T-helper 9 cell (primary cell): ENCODE data around the gene ACAP3.
"Not testable (repeated sequence)": the region's sequence is repeated elsewhere in the genome, so short reads cannot be mapped to it uniquely, and the experiment has no call there.

Source experiments
- DNase-seq: peaks from one replicate; pipeline ENCODE4 v3.0.0-alpha.2; 2020

The ACAP3 gene

DNA sequence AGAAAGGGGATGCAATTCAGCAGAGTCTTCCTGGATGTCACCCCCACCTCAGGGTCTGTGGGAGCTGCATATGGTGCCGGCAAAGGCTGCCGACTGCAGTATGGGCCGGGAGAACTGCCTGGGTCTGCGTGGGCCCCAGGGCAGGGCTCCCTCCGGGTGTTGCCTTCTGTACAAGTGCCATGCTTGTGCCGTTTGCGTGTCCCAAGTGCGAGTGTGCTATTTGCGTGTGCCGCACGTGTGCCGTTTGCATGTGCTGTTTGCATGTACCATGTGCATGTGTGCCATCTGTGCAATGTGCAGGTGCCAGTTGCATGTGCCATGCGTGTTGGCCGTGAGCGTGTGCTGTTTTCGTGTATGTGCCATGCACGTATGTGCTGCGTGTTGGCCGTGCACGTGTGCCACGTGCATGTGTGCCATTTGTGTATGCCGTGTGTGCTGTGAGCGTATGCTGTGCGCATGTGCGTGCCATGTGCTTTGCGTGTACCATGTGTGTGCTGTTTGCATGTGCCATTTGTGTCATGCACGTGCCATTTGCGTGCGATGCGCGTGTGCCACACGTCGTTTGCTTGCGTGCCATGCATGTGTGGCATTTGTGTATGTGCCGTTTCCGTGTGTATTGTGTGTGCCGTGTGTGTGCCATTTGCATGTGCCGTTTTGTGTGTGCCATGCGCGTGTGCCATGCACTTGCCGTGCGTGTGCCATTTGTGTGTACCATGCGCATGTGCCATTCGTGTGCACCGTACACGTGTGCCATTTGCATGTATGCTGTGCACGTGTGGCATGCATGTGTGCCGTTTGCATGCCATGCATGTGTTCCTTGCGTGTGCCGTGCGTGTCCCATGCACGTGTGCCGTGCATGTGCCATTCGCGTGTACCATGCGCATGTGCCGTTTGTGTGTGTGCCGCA is 21.8 kb upstream of the ACAP3 start:
- DNase-seq, result no peak

DNA sequence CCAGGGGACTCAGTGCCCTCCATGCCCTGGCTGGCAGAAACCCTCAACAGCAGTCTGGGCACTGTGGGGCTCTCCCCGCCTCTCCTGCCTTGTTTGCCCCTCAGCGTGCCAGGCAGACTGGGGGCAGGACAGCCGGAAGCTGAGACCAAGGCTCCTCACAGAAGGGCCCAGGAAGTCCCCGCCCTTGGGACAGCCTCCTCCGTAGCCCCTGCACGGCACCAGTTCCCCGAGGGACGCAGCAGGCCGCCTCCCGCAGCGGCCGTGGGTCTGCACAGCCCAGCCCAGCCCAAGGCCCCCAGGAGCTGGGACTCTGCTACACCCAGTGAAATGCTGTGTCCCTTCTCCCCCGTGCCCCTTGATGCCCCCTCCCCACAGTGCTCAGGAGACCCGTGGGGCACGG is 20.5 kb upstream of the ACAP3 start:
- DNase-seq, result no peak

- no peak for DNase-seq
Observed at GRCh38 chr1:1327291-1327690, 19.6 kb upstream of the ACAP3 start.

GRCh38 chr1:1326075-1326605 is 18.4 kb upstream of the ACAP3 start:
- DNase-seq, result no peak

GRCh38 chr1:1325288-1326074 is 17.8 kb upstream of the ACAP3 start:
- DNase-seq, result no peak

DNA sequence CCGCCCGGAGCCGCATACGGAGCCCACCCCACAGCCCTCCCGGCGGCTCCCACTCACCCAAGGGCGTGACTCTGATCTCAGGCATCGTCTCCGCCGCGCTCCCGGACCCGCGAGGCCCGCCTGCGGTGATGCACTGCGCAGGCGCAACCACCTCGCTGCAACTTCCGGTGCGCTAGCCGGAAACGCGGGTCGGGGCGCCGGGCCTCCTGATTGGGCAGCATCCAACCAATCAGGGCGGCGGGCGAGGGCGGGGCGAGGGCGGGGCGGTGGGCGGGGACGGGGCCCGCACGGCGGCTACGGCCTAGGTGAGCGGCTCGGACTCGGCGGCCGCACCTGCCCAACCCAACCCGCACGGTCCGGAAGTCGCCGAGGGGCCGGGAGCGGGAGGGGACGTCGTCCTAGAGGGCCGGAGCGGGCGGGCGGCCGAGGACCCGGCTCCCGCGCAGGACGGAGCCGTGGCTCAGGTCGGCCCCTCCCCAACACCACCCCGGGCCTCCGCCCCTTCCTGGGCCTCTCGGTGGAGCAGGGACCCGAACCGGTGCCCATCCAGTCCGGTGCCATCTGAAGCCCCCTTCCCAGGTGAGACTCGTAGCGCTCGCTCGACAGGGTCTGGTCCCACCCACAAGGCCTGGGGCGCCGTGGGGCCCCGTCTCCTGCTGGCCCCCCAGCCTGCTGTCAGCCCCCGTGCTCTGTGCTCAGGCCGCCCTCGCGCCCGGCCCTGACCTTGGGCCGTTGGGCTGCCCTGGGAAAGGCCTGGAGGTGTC is 17.0 kb upstream of the ACAP3 start, which contains the start of the genes CPTP and INTS11:
CPTP (plus strand) TSS at position 279 of the 764 bp plus-strand sequence. CDS start 2,109 bp downstream, outside the sequence.
INTS11 (minus strand) TSS at position 137 of the 764 bp plus-strand sequence; CDS start at position 85, 52 bp downstream.
- peak; percentile 96 for DNase-seq

- DNase-seq, result no peak
Observed at GRCh38 chr1:1324084-1324523, 16.4 kb upstream of the ACAP3 start.

GRCh38 chr1:1322952-1323351 is 15.2 kb upstream of the ACAP3 start:
- no peak for DNase-seq

GRCh38 chr1:1322418-1322817 is 14.7 kb upstream of the ACAP3 start:
- no peak for DNase-seq

DNA sequence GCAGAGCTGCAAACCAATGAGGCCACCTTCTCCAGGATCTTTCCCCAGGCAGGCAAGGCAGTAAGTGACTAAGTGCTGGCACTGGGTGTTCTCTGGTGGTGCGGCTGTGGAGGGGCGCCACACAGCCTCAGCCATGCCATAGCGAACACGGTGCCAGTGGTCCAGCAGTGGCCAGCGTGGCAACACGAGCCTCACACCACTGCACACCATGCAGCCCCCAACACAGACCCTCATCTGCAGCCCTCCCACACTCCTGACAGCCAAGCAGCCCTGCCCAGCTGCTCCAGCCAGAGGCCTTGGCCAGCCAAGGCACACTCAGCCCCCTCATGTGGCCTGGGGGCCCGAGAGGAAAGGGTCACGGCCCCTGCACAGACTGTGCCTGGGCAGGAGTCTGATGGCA is 13.7 kb upstream of the ACAP3 start:
- no peak for DNase-seq

DNA sequence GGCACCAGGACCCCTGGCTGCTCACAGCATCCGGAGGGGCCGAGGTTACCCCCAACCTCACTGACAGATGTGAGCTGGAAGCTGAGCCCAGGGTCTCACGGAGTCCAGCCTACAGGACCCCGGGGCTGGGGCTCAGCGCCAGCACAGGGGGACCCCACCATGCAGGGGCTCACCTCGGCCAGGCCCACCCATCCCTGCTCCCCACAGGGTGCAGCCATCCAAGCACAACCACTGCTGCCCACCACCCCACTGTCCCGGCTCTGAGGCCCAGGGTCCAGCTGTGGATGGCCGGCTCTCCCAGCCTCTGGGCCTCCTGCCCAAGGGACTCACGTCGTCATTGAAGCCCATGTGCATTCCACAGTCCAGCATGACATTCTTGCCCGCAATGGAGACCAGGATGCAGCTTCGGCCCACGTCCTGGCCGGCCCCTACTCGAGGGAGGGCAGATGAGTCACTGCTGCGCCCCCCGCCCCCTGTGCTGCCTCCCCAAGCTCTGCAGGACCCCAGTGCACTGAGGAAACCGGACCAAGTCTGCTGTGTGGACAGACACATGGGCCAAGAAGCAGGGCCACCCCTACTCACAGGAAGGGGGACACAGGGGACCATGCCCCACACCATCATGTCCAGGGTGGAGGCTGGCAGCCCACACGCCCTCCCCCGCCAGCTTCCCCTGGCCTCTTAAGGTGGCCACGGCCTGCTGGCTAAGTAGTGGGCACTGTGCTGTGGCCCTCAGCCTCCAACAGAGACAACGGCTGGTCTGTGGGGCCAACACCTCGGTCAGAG is 13.1 kb upstream of the ACAP3 start:
- DNase-seq, result no peak

- DNase-seq, result no peak
Observed at GRCh38 chr1:1319646-1319941, 11.9 kb upstream of the ACAP3 start.

GRCh38 chr1:1318777-1319645 is 11.3 kb upstream of the ACAP3 start:
- no peak for DNase-seq

DNA sequence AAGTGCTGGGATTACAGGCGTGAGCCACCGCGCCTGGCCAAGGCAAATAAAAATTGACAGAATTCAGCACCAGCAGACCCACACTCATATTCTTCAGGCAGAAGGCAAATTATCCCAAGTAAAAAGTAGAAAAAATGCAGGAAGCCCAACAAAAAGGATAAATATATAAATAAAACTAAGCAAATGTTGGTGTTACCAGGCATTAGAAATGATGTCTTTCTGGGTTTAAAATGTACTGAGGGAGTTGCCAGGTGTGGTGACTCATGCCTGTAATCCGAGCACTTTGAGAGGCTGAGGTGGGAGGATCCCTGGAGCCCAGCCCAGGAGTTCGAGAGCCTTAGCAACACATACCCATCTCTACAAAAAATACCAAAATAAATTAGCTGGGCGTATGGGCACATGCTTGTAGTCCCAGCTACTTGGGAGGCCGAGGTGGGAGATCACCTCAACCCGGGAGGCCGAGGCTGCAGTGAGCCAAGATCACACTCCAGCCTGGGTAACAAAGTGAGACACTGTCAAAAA is 10.5 kb upstream of the ACAP3 start:
- no peak for DNase-seq

- DNase-seq, result no peak
Observed at GRCh38 chr1:1317420-1317819, 9.7 kb upstream of the ACAP3 start.

GRCh38 chr1:1316199-1316598 is 8.5 kb upstream of the ACAP3 start:
- not testable (repeated sequence) for DNase-seq

GRCh38 chr1:1315435-1315954 is 7.8 kb upstream of the ACAP3 start:
- DNase-seq, result no peak

DNA sequence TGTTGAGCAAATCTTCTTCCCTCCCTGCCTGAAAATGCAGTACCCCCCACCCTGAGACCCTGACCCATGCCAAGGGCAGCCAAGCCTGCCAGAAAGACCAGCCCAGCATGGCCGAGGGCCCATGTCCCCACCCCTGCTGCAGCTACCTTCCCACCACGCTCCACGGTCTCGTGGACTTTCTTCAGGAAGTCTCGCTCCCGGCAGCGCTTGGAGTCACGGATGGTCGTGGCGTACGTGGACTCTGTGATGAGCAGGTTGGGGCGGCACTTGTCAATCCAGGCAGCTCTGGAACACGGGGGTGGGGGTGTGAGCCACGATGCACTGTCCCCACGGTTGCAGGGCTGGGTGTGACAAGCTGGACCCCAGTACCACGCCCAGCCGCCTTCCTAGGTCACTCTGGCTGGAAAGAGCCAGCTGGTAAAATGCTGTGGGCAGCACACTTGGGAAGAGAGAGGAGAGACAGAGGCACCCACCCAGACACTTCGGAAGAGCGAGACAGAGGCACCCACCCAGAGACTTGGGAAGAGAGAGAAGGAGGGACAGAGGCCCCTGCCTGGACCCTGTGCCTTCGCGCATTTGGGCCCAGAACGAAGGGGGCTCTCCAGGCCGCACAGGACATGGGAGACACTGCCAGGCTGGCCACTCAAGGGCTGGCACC is 7.1 kb upstream of the ACAP3 start:
- no peak for DNase-seq

DNA sequence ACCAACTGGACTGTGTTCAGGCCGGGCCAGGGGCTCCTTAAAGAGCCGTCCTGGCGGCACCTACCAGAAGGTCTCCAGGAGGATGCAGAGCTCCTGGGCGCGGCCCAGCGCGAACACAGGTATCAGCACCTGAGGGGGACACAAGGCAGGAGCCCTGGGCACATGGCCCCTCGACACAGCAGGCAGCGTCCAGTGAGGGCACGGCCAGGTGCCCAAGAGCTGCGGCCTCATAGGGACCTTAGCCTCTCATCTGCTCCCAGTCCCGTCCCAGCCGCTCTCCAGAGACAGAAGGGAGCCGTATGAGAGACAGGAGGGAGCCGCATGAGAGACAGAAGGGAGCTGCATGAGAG is 6.5 kb upstream of the ACAP3 start:
- DNase-seq, result no peak
